ENCODE measurements around the gene INO80B.

INO80B gene

GRCh38 chr2:74499267-74499939 lies 44.5 kb downstream of the INO80B start, which contains the start of gene LBX2:
Gene LBX2 (minus strand): TSS chr2:74499603. CDS start chr2:74499537, 66 bp downstream.
- no peak for TF ChIP-seq CTCF (IDR thresholded peaks at IDR 0.05; ENCODE audit: extremely low read depth, missing control alignments)
- peak; percentile 41 for DNase-seq (ENCODE audit: low spot score)

GRCh38 chr2:74499940-74500577 lies 45.2 kb downstream of the INO80B start:
- no peak for TF ChIP-seq CTCF (IDR thresholded peaks at IDR 0.05; ENCODE audit: extremely low read depth, missing control alignments)
- no peak for DNase-seq (ENCODE audit: low spot score)

- no peak for DNase-seq (ENCODE audit: low spot score)
- no peak for TF ChIP-seq CTCF (IDR thresholded peaks at IDR 0.05; ENCODE audit: extremely low read depth, missing control alignments)
Measured at GRCh38 chr2:74500578-74500946, 45.7 kb downstream of the INO80B start.

GRCh38 chr2:74501335-74502071 lies 46.6 kb downstream of the INO80B start:
- no peak for TF ChIP-seq CTCF (IDR thresholded peaks at IDR 0.05; ENCODE audit: extremely low read depth, missing control alignments)
- DNase-seq (ENCODE audit: low spot score): peak; percentile 25

GRCh38 chr2:74502147-74502719 lies 47.3 kb downstream of the INO80B start:
- DNase-seq (ENCODE audit: low spot score): peak; percentile 57
- TF ChIP-seq CTCF (IDR thresholded peaks at IDR 0.05; ENCODE audit: extremely low read depth, missing control alignments): no peak

- peak; percentile 33 for TF ChIP-seq CTCF (IDR thresholded peaks at IDR 0.05; ENCODE audit: extremely low read depth, missing control alignments)
- peak; percentile 82 for DNase-seq (ENCODE audit: low spot score)
Measured at GRCh38 chr2:74502720-74503505, 48.0 kb downstream of the INO80B start.

All from GM20000 (cell line).